ENCODE measurements around the gene KRT27. TPM values are rescaled to one million over a fixed set of nuclear protein-coding genes. Genes with fewer than 3 reads are reported as not detected.

KRT27 gene
- total RNA-seq, 2 donors from 2014 or later: not detected

DNA sequence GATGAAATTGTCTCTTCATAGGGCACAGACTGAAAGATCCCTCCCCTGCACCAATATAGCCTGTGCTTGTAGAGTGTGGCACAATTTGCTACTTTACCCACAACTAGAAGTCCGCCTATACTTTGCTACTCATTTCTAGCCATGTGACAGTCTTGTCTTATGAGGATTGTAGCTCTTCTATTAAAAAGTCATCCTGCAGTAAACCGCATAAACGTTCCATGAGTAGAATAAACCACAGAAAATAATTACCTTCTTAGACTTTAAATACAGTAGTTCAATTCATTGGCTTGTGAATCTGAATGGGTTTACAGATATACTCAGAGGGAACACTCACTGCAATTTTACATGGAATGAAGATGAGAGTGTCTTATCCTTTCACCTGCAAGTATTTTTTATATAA is 4.4 kb downstream of the KRT27 start:
- Histone ChIP-seq H3K4me3 (no peak overlapping the region), H3K27me3 (peaks cover 0 to 3% of the 10 kb centered on the region in 2 donors), H3K27ac (no peak overlapping the region), H3K9me3 (no peaks in the 10 kb centered on the region), H3K36me3 (no peaks in the 10 kb centered on the region), H3K4me1 (no peaks in the 10 kb centered on the region)
- TF ChIP-seq, protein P1, sequence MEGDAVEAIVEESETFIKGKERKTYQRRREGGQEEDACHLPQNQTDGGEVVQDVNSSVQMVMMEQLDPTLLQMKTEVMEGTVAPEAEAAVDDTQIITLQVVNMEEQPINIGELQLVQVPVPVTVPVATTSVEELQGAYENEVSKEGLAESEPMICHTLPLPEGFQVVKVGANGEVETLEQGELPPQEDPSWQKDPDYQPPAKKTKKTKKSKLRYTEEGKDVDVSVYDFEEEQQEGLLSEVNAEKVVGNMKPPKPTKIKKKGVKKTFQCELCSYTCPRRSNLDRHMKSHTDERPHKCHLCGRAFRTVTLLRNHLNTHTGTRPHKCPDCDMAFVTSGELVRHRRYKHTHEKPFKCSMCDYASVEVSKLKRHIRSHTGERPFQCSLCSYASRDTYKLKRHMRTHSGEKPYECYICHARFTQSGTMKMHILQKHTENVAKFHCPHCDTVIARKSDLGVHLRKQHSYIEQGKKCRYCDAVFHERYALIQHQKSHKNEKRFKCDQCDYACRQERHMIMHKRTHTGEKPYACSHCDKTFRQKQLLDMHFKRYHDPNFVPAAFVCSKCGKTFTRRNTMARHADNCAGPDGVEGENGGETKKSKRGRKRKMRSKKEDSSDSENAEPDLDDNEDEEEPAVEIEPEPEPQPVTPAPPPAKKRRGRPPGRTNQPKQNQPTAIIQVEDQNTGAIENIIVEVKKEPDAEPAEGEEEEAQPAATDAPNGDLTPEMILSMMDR (IDR thresholded peaks at IDR 0.05): no peak
- DNase-seq (ENCODE audit: low spot score): no peak

DNA sequence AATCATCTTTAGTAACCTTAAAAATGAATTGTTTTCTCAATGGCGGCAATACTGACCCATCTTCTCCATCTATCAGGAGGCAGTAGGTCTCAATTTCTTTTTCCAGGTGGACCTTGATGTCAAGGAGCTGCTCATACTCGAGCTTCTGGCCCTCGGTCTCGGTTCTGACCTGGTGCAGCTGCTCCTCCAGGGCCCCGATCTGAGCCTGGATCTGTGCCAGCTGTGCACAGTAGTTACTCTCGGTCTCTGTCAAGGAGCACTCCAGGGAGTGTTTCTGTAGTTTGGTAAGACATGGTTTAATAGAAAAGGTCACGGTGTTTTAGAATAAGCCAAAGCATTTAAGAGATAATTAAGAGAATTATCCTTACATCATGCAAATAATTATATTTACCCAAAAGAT is 4.9 kb downstream of the KRT27 start:
- no peaks in the 10 kb centered on the region for H3K4me1 ChIP-seq
- H3K36me3 ChIP-seq: no peaks in the 10 kb centered on the region
- TF ChIP-seq, protein P1 (IDR thresholded peaks at IDR 0.05): no peak
- peaks cover 0 to 3% of the 10 kb centered on the region in 2 donors for H3K27me3 ChIP-seq
- no peak overlapping the region for H3K27ac ChIP-seq
- no peak overlapping the region for H3K4me3 ChIP-seq
- no peak for DNase-seq (ENCODE audit: low spot score)
- H3K9me3 ChIP-seq: no peaks in the 10 kb centered on the region

DNA sequence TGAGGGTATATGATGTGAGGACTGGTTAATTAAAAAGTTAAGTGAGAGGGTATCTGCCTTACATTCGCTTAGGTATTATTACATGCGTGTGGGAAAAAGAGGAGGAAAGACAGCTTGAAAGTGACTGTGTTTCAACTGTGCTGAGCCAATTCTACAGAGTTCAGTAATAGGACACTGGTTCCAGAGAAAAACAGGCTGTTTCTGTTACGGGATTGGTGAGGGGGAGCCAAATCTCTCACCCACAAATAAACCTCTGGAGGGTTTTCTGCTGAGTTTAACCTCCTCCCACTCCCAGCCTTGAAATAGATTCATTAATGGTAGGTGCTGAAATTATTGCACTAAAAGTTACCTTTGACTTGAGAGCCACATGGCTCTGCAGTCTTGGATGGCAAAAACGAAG is 6.4 kb downstream of the KRT27 start:
- no peak for DNase-seq (ENCODE audit: low spot score)
- Histone ChIP-seq H3K27ac (no peak overlapping the region), H3K27me3 (peaks cover 0 to 3% of the 10 kb centered on the region in 2 donors), H3K4me1 (no peaks in the 10 kb centered on the region), H3K9me3 (no peaks in the 10 kb centered on the region), H3K4me3 (no peak overlapping the region), H3K36me3 (no peaks in the 10 kb centered on the region)
- TF ChIP-seq, protein P1 (IDR thresholded peaks at IDR 0.05): no peak

DNA sequence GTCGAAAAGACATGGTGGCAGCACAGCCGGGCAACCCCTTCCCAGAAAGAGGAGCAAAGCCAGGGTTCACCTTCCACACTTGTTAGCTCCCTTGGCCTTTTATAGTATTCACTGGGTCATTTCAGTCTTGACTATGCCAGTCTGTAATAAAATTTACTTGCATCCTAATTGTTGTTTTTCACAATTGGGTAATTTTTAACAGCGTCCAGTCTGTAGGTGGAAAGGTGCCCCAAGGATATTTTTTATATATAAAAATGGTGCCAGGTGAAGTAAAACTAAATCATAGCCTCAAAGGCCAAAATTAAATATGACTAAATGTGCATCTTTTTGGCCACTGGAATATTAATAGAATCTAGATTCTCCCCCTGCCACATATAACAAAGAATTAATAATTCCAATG is 10.2 kb downstream of the KRT27 start, which contains the start of gene KRT26:
TSS of gene KRT26 (minus strand) at position 101 of the 400 bp plus-strand sequence. CDS start at position 13, 88 bp downstream.
- H3K36me3 ChIP-seq: no peaks in the 10 kb centered on the region

DNA sequence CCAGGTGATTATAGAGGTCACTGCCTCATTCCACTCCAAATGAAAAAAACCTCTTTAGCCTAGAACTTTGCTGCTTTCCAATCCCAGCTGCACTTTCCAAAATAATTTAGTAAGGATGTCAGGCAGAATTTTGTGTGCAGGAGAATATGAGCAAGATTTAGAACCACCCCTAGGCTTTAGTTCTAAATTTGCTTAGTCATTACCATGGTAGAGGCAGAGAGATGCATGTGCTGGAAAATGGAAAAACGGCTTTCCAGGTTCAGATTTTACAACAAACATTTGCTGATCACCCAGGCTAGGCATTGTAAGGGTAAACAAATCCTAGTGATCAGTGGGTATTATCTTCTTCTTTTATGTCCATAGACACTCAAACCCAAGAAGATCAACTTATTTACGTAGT is 16.7 kb downstream of the KRT27 start:
- TF ChIP-seq, protein P1 (IDR thresholded peaks at IDR 0.05): no peak
- DNase-seq (ENCODE audit: low spot score): no peak
- H3K27ac ChIP-seq: no peak overlapping the region

More for the DNA sequence above, 10.2 kb downstream of the KRT27 start, which contains the start of gene KRT26:
- Histone ChIP-seq H3K27ac (no peak within 1 kb of the TSS), H3K9me3 (no peaks in the 10 kb centered on the region), H3K4me3 (no peak within 1 kb of the TSS), H3K4me1 (no peaks in the 10 kb centered on the region), H3K27me3 (no peaks in the 10 kb centered on the region)
- DNase-seq (ENCODE audit: low spot score): no peak
- TF ChIP-seq, protein P1 (IDR thresholded peaks at IDR 0.05): no peak

DNA sequence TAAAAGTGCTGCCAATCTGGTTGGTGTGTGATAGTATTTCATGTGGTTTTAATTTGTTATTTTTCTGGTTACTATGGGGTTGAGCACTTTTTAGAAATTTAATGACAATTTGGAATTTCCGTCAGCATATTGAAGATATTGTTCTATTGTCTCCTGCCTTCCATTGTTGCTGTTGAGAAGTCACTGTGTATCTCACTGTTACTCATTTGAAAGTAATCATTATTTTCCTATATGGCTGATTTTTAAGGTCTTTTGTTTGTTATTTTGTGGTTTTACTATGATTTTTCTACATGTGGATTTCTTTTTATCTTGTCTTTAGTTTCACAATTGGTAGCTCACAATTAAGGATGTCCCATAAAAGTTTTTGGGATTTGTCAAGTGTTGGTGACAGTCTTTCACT is 18.6 kb downstream of the KRT27 start:
- peaks cover 12 to 51% of the 10 kb centered on the region in 2 donors for H3K9me3 ChIP-seq
- no peak for DNase-seq (ENCODE audit: low spot score)

More for the DNA sequence above, 16.7 kb downstream of the KRT27 start:
- Histone ChIP-seq H3K36me3 (no peaks in the 10 kb centered on the region), H3K4me3 (no peak overlapping the region), H3K4me1 (no peaks in the 10 kb centered on the region), H3K9me3 (peaks cover 6 to 32% of the 10 kb centered on the region in 2 donors), H3K27me3 (no peaks in the 10 kb centered on the region)

More for the DNA sequence above, 18.6 kb downstream of the KRT27 start:
- Histone ChIP-seq H3K4me1 (no peaks in the 10 kb centered on the region), H3K4me3 (no peak overlapping the region), H3K27me3 (no peaks in the 10 kb centered on the region), H3K36me3 (no peaks in the 10 kb centered on the region), H3K27ac (no peak overlapping the region)
- TF ChIP-seq, protein P1 (IDR thresholded peaks at IDR 0.05): no peak

All from right atrium auricular region (tissue), 2 donors.